GM19395 (cell line): ENCODE results near the gene C18orf32.
"Not testable (repeated sequence)": the region's sequence is repeated elsewhere in the genome, so short reads cannot be mapped to it uniquely, and the experiment has no call there.

ENCODE experiments used
- ATAC-seq: cut with Tn5 transposase; IDR thresholded peaks from one replicate; pipeline ENCODE4 v1.9.1; 2021; ENCODE audit warnings: mild to moderate bottlenecking, moderate library complexity; ENCODE audit not compliant: unreplicated experiment

The C18orf32 gene

GRCh38 chr18:49486953-49487710 lies at the start of gene C18orf32:
Gene C18orf32 (minus strand): TSS chr18:49487234. CDS start chr18:49483748, 3,486 bp downstream.
- peak; percentile 91 for ATAC-seq

- ATAC-seq, result no peak
Measured at GRCh38 chr18:49534846-49535601, 48.0 kb upstream of the C18orf32 start.

GRCh38 chr18:49531678-49532153 lies 44.7 kb upstream of the C18orf32 start:
- no peak for ATAC-seq

DNA sequence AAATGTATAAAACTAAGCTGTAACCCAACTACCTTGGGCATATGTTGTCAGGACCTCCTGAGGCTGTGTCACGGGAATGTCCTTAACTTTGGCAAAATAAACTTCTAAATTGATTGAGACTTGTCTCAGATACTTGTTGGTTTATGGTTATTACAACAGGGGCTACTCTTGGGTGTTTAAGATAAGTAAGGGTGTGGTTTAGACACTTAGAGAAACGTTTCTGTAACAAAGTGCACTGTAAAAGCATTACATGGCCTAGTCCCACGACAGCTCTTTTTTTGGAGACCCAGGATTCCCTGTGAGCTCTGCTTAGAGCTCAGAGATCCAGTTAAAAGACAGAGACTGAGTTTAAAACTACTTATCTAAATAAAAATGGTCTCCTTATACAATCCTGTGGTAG lies 42.6 kb upstream of the C18orf32 start:
- ATAC-seq, result no peak

GRCh38 chr18:49527631-49528327 lies 40.7 kb upstream of the C18orf32 start:
- ATAC-seq, result no peak

GRCh38 chr18:49525981-49526380 lies 38.9 kb upstream of the C18orf32 start:
- no peak for ATAC-seq

DNA sequence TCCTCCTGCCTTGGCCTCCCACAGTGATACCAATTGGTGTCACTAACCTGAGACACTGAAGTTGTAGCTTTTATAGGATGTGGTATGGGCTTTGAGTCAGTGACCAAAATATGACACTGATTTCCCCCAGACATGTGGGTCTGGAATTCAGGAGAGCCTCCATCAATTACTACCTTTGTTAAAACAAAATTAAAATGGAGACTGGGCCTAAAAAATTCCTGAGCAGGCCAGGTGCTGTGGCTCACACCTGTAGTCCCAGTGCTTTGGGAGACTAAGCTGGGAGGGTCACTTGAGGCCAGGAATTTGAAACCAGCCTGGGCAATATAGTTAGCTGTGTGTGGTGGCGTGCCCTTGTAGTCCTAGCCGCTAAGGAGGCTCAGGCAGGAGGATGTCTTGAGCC lies 37.9 kb upstream of the C18orf32 start:
- ATAC-seq, result no peak

- ATAC-seq, result no peak
Measured at GRCh38 chr18:49524349-49524748, 37.3 kb upstream of the C18orf32 start.

- ATAC-seq, result not testable (repeated sequence)
Measured at GRCh38 chr18:49523580-49524093, 36.6 kb upstream of the C18orf32 start.

- ATAC-seq, result no peak
Measured at GRCh38 chr18:49521216-49521835, 34.3 kb upstream of the C18orf32 start.

DNA sequence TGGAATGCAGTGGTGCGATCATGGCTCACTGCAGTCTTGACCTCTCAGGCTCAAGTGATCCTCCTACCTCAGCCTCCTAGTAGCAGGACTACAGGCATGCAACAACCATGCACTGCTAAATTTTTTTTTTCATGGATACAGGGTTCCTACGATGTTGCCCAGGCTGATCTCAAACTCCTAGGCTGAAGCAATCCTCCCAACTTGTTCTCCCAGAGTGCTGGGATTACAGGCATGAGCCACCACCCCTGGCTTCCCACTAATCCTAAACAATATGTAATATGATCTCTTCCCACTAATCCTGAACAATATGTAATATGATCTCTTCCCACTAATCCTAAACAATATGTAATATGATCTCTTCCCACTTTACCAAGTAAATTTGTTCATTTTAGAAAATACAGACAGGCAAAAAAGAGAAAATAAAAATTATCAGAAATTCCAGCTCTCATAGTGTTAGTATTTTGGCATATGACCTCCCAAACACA lies 33.7 kb upstream of the C18orf32 start:
- ATAC-seq, result no peak

DNA sequence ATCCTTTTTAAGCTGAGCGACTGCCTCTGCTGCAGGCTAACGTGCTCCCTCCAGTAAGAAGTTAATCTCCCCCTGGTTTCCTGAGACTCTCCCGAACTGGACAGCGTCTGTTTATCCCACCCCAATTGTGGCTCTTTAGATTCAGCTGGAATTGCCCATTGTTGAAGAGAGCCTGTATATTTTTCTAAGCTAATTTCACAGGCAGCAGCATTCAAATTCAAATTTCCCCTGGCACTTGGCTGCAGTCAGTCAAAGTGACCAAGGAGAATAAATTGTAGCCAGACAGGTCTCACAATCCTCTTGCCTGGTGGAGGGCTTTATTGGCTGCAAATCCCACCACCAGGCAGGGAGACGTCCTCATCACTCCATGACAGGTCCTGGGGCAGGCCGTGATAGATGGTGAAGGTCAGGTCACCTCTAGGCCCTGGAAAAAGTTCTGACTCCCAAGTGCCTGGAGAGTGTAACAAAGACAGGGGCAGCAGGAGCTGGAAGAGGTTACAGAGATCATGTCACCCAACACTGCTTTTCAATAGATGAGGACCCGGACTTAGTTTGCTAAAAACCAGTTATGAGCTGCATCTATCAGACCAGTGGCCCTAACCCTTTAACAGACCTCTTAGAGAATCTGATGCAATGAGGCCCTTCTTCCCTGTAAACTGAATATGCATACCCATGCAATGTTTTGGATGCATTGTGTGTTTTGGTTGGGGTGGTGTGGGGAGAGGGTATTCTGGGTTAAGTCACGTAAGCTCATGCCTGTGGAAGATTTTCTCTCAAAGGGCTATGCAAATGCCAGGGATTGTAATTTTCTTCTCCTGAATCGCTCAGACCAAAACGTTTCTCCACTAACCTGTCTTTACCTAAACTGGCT lies 32.3 kb upstream of the C18orf32 start:
- no peak for ATAC-seq

DNA sequence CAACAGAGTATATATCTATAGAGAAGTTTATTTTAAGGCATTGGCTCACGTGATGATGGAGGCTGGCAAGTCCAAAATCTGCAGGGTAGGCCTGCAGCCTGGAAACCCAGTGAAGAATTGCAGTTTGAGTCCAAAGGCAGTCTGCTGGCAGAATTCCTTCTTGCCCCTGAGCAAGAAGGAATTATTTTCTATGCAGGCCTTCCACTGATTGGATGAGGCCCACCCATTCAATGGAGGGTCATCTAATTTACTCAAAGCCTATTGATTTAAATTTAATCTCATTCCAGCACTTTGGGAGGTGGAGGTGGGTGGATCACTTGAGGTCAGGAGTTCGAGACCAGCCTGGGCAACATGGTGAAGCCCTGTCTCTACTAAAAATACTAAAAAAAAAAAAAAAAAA lies 30.4 kb upstream of the C18orf32 start:
- no peak for ATAC-seq

DNA sequence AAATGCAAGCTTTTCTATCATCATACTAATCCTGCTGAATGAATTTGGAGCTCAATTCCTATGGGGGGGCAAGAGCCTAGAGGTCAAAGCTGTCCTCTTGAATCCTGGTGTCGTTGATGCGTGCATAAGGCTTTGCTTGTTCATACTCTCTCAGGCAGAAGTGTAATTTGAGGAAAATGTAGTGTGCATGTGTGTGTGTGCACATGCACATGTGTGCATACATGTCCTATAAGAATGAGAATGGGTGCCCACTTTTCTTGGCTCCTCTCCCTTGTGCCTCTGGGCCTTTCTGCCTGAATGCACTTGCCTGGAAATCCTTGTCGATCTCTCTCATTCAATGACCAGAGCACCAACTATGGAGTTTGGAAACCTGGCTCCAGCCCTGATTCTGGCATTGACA lies 28.5 kb upstream of the C18orf32 start:
- ATAC-seq, result no peak

DNA sequence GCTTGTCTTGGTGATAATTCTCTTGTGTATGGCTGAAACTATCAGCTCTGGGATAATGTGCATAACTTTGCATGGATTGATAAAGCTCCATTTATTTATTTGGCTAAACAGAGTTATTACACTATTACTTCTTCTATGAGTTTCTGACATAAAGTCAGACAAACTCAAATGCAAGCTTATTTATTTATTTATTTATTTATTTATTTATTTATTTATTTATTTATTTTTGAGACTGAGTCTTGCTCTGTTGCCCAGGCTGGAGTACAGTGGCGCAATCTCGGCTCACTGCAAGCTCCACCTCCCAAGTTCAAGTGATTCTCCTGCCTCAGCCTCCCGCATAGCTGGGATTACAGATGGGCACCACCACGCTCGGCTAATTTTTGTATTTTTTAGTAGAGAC lies 28.0 kb upstream of the C18orf32 start:
- not testable (repeated sequence) for ATAC-seq

- ATAC-seq, result no peak
Measured at GRCh38 chr18:49514577-49514976, 27.5 kb upstream of the C18orf32 start.

GRCh38 chr18:49512876-49513275 lies 25.8 kb upstream of the C18orf32 start:
- ATAC-seq, result not testable (repeated sequence)

GRCh38 chr18:49510393-49511115 lies 23.5 kb upstream of the C18orf32 start:
- no peak for ATAC-seq

DNA sequence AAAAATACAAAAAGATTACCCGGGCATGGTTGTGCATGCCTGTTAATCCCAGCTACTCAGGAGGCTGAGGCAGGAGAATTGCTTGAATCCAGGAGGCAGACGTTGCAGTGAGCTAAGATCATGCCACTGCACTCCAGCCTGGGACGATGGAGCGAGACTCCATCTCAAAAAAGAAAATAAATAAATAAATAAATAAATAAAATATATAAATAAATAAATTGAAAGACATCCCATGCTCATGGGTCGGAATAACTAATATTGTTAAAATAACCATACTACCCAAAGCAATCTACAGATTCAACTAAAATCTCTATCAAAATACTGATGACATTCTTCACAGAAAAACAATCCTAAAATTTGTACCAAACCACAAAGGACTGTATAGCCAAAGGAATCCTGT lies 19.4 kb upstream of the C18orf32 start:
- ATAC-seq, result not testable (repeated sequence)
